Measurements from ENCODE around the gene SAT1.

DNA sequence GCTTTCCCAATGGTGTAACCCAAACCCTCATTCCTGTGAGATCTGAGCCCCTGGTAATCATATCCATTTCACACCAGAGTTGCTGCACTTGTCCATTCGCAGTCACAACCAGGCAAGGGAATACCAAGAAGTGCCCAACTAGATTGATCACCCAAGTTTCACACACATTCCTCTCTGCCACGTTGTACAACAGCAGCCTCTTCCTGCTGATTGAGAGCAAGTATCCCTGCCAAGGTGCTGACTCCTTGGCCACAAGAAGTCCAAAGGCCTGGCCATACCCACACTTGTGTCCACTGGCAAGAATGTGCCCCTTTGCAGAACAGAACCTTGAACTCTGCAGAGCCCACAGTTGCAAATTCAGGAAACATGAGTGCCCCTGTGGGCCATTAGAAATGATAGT is 33.4 kb upstream of the SAT1 start:
- TF ChIP-seq POLR2A (IDR thresholded peaks at IDR 0.05; ENCODE audit: low read length) (no peak), GATA1 (IDR thresholded peaks at IDR 0.05; ENCODE audit: low read depth, low read length) (no peak)
